Transverse colon (tissue), 4 donors: ENCODE results near the gene DYNLRB2. TPM values are rescaled to one million over a fixed set of nuclear protein-coding genes. Genes with fewer than 3 reads are reported as not detected.

Experiments
- DNase-seq: peaks from one replicate; pipeline ENCODE4 v3.0.0-alpha.2; 2019
- H3K27ac ChIP-seq, 4 donors: fragments of 200-600 bp; sonication (generic); 2 replicates each; pipeline ENCODE4 v1.5.1; 2016 to 2018; ENCODE audit warnings: inconsistent platforms in 4 of 4
- H3K27me3 ChIP-seq: fragments of 200-600 bp; sonication (generic); 2 replicates; pipeline ENCODE4 v1.5.1; 2017; ENCODE audit warnings: inconsistent platforms
- H3K36me3 ChIP-seq, 4 donors: fragments of 200-600 bp; sonication (generic); 2 replicates each; pipeline ENCODE4 v1.5.1; 2017 to 2019; ENCODE audit warnings: inconsistent platforms in 4 of 4
- H3K4me1 ChIP-seq, 4 donors: fragments of 200-600 bp; sonication (generic); 2 replicates each; pipeline ENCODE4 v1.5.1; 2017 to 2020; ENCODE audit warnings: inconsistent platforms in 4 of 4
- H3K4me3 ChIP-seq, 4 donors: fragments of 200-600 bp; sonication (generic); 1 replicate in 1 of 4; 2 replicates in 3 of 4; pipeline versions ENCODE4 v1.5.1 to v1.6.1; 2017 to 2019; ENCODE audit warnings: inconsistent platforms in 4 of 4
- H3K9me3 ChIP-seq, 2 donors: fragments of 200-600 bp; sonication (generic); 2 replicates each; pipeline ENCODE4 v1.5.1; 2017 to 2019; ENCODE audit warnings: inconsistent platforms in 2 of 2
- CTCF ChIP-seq, 5 experiments: fragments of 200-600 bp in 3 of 5; fragments of 450-650 bp in 2 of 5; sonication (generic) in 3 of 5; IDR thresholded peaks; 1 replicate in 2 of 5; 2 replicates in 3 of 5; pipeline ENCODE4 v1.5.1; 2016 to 2017; ENCODE audit warnings: antibody characterized with exemption in 5 of 5, inconsistent platforms in 3 of 5, mild to moderate bottlenecking in 2 of 5, moderate library complexity in 1 of 5
- EP300 ChIP-seq: sonication (generic); formaldehyde crosslinking; IDR thresholded peaks from one replicate; pipeline ENCODE4 v1.6.1; 2017; ENCODE audit warnings: antibody characterized with exemption, low read depth
- POLR2A ChIP-seq: fragments of 450-650 bp; IDR thresholded peaks from one replicate; pipeline ENCODE4 v1.6.1; 2016; ENCODE audit warnings: antibody characterized with exemption, mild to moderate bottlenecking, moderate library complexity
- POLR2AphosphoS5 ChIP-seq, 3 donors: sonication (generic); formaldehyde crosslinking; IDR thresholded peaks; one replicate each; pipeline ENCODE4 v1.6.1; 2016; ENCODE audit warnings: antibody characterized with exemption in 3 of 3
- WGBS, 2 donors: methylation state at CpG; one replicate each; pipeline ENCODE4 v1.1.5; 2018; ENCODE audit warnings: low coverage in 1 of 2; 5-methylcytosine and 5-hydroxymethylcytosine counted together
- in situ Hi-C, 4 donors: fragments of 200-750 bp; cut with MboI; loops; one replicate each; pipeline versions ENCODE4 v1.15.0 to v1.15.1; 2017; ENCODE audit warnings: low sequenced_read_pairs in 3 of 4, low pct_ligation_motif_present in 1 of 4, low pct_unique_long_range_greater_than_20kb in 1 of 4
- intact Hi-C: fragments of 100-400 bp; cut with DNase I; formaldehyde crosslinking; loops from one replicate; pipeline ENCODE4 v1.15.1; 2023; ENCODE audit warnings: low total_unique reads
- total RNA-seq, 4 donors: library from RNA; depleted of rRNA; stranded (reverse); fragments of >200 nt; gene quantifications; one replicate each; pipeline ENCODE4 v1.1.0, GENCODE V29; 2016

DYNLRB2 gene
- total RNA-seq, 4 donors from 2014 or later: not detected

DNA sequence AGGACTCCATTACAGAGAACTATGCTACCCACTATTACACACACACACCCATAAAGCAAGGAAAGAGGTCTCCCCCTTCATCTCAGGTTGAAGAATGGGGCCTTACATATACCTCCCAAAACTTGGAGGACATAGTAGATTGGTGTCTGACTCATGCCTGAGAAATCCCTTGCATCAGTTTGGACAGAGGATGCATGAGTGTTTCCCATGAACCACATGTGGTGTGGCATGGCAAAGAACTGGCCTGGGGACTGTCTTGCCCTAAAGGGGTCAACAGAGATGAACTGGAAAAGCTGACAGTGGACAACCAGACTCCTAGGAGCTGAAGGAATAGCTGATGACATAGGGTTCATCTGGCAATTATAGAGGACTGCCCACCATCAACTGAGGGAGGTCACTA is 54.0 kb downstream of the DYNLRB2 start:
- H3K9me3 ChIP-seq: no peaks in the 10 kb centered on the region
- no peaks in the 10 kb centered on the region for H3K27me3 ChIP-seq
- TF ChIP-seq POLR2AphosphoS5 (IDR thresholded peaks at IDR 0.05) (no peak), CTCF (IDR thresholded peaks at IDR 0.05) (no peak), POLR2A (no peak), EP300 (no peak)
- H3K4me1 ChIP-seq: no peaks in the 10 kb centered on the region
- H3K36me3 ChIP-seq: no peaks in the 10 kb centered on the region
- in situ Hi-C loops: no loop called here
- no peak overlapping the region for H3K4me3 ChIP-seq
- no peak overlapping the region for H3K27ac ChIP-seq
- DNase-seq: no peak
- intact Hi-C loops: no loop called here

- TF ChIP-seq POLR2AphosphoS5 (IDR thresholded peaks at IDR 0.05): no peak
- no peak for TF ChIP-seq CTCF (IDR thresholded peaks at IDR 0.05)
- TF ChIP-seq POLR2A: no peak
- no peak for TF ChIP-seq EP300
- Histone ChIP-seq H3K27ac (no peak overlapping the region), H3K9me3 (no peaks in the 10 kb centered on the region), H3K4me3 (no peak overlapping the region), H3K27me3 (no peaks in the 10 kb centered on the region), H3K36me3 (no peaks in the 10 kb centered on the region), H3K4me1 (no peaks in the 10 kb centered on the region)
- in situ Hi-C loops: no loop called here
- intact Hi-C loops: no loop called here
- 86 to 92% methylated on average over 7 of the region's 7 CpGs for WGBS, 2 donors
- no peak for DNase-seq
Observed at GRCh38 chr16:80596507-80597207, 55.9 kb downstream of the DYNLRB2 start.

- TF ChIP-seq CTCF (IDR thresholded peaks at IDR 0.05) (no peak), POLR2A (no peak), EP300 (no peak), POLR2AphosphoS5 (IDR thresholded peaks at IDR 0.05) (no peak)
- no peaks in the 10 kb centered on the region for H3K27me3 ChIP-seq
- no peaks in the 10 kb centered on the region for H3K9me3 ChIP-seq
- WGBS, 2 donors: 86 to 100% methylated on average over 1 to 3 of the region's 3 CpGs
- H3K4me1 ChIP-seq: no peaks in the 10 kb centered on the region
- no peak overlapping the region for H3K27ac ChIP-seq
- no peak overlapping the region for H3K4me3 ChIP-seq
- in situ Hi-C loops (no loop called here), intact Hi-C loops (no loop called here)
- no peaks in the 10 kb centered on the region for H3K36me3 ChIP-seq
- DNase-seq: no peak
Observed at GRCh38 chr16:80599466-80599865, 58.7 kb downstream of the DYNLRB2 start.
